Measurements from ENCODE around the gene MBNL1. TPM values are rescaled to one million over a fixed set of nuclear protein-coding genes. Genes with fewer than 3 reads are reported as not detected.
"Not testable (repeated sequence)": the region's sequence is repeated elsewhere in the genome, so short reads cannot be mapped to it uniquely, and the experiment has no call there.

The MBNL1 gene
- total and polyA plus RNA-seq, 2 of the 4 experiments (the other 2 are of a cell fraction) = 127 to 664 TPM

DNA sequence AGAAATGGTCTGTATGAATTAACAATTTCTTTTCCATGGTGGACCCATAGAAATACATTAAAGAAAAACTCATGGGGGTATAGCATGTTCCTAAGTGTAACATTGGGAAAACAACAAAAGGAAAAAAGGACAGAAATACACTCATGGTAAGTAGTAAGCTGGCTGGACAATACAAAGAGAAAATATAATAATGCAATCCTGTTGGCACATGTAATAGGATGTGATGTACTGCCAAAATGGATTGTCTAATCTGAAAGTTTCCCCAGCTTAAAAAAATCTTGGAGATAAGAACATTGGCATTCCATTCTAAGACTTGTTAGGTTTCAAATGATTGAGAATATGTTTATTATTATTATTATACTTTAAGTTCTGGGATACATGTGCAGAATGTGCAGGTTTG, 128.1 kb downstream of the MBNL1 start:
- no peak overlapping the region for H2AK9ac ChIP-seq (replicated peaks; ENCODE audit: low read depth, low read length, poor library complexity)

DNA sequence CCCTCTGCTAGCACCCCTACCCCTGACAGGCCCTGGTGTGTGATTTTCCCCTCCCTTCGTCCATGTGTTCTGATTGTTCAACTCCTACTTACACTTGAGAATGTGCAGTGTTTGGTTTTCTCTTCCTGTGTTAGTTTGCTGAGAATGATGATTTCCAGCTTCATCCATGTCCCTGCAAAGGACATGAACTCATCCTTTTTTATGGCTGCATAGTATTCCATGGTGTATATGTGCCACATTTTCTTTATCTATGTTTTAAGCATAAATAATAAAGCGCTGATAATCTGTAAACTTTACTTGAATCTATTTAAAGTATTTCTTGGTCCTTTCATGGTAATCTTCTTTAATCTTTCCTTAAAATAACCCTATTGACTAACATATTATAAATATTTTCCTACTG, 128.6 kb downstream of the MBNL1 start:
- H2BK15ac ChIP-seq (ENCODE audit: low read depth, low read length); POLR2A ChIA-PET (ENCODE audit: unreplicated experiment); ATAC-seq (ENCODE audit: low read depth); H2BK20ac ChIP-seq (ENCODE audit: low read depth, low read length); CTCF ChIA-PET; H4K8ac ChIP-seq (ENCODE audit: low read depth in 2 of 2, low read length in 2 of 2); H3K4me2 ChIP-seq (ENCODE audit: low read depth, low read length); H3K4ac ChIP-seq (ENCODE audit: low read depth, low read length); H3K36me3 ChIP-seq (ENCODE audit: control insufficient read depth, insufficient read depth, low read length); H3K18ac ChIP-seq (ENCODE audit: low read depth, low read length); BruUV-seq (replicated peaks); in situ Hi-C loops (cut with MboI; ENCODE audit: low sequenced_read_pairs); DNase-seq; intact Hi-C loops (cut with micrococcal nuclease); H3K14ac ChIP-seq (replicated peaks; ENCODE audit: low read depth, low read length); H4K5ac ChIP-seq (ENCODE audit: low read depth, low read length); H3K56ac ChIP-seq (ENCODE audit: extremely low read depth, insufficient read depth, low read length); H3K9me3 ChIP-seq (ENCODE audit: control insufficient read depth, insufficient read depth, low read length); H2BK120ac ChIP-seq (ENCODE audit: low read depth, low read length); H3K4me3 ChIP-seq (ENCODE audit: insufficient read depth, low read depth, low read length); H2AK5ac ChIP-seq (ENCODE audit: low read depth, low read length); H2AK9ac ChIP-seq (replicated peaks; ENCODE audit: low read depth, low read length, poor library complexity); H3K9ac ChIP-seq (ENCODE audit: low read depth, low read length); H3K27me3 ChIP-seq (ENCODE audit: control insufficient read depth, insufficient read depth, low read length); dilution Hi-C loops (cut with HindIII; ENCODE audit: low sequenced_read_pairs, unreplicated experiment); H3K23ac ChIP-seq (ENCODE audit: low read depth, low read length); H4K91ac ChIP-seq (ENCODE audit: insufficient read depth, low read depth, low read length); H2AFZ ChIP-seq (replicated peaks; ENCODE audit: low read length, poor library complexity); H3K27ac ChIP-seq (ENCODE audit: insufficient read depth, low read length); H2BK5ac ChIP-seq (ENCODE audit: low read depth, low read length, poor library complexity, severe bottlenecking): not testable (repeated sequence)
- peaks cover 61% of the 10 kb centered on the region for H4K20me1 ChIP-seq (ENCODE audit: insufficient read depth, low read length)
- WGBS, 2 experiments (ENCODE audit: extremely low coverage in 2 of 2, insufficient read length in 1 of 2) = no CpG with 5 or more reads among the region's 2 CpGs
- peaks cover 15% of the 10 kb centered on the region for H3K4me1 ChIP-seq (ENCODE audit: control insufficient read depth, insufficient read depth, low read length)
- peaks cover 21% of the 10 kb centered on the region for H3K9me1 ChIP-seq (ENCODE audit: insufficient read depth, low read length)
- peaks cover 10 to 62% of the 10 kb centered on the region in 2 experiments; a peak in 3 of 4 replicates for H3K79me1 ChIP-seq (ENCODE audit: low read depth in 1 of 2, low read length in 2 of 2)

More for the DNA sequence above, 128.1 kb downstream of the MBNL1 start:
- Histone ChIP-seq H2BK20ac (ENCODE audit: low read depth, low read length) (no peak overlapping the region), H3K4me1 (ENCODE audit: control insufficient read depth, insufficient read depth, low read length) (peaks cover 15% of the 10 kb centered on the region), H3K18ac (ENCODE audit: low read depth, low read length) (no peak overlapping the region), H3K79me1 (ENCODE audit: low read depth in 1 of 2, low read length in 2 of 2) (peaks cover 10 to 58% of the 10 kb centered on the region in 2 experiments; a peak in 3 of 4 replicates), H2AK5ac (ENCODE audit: low read depth, low read length) (no peak overlapping the region), H3K27ac (ENCODE audit: insufficient read depth, low read length) (no peak overlapping the region), H3K9me1 (ENCODE audit: insufficient read depth, low read length) (peaks cover 21% of the 10 kb centered on the region), H4K8ac (ENCODE audit: low read depth in 2 of 2, low read length in 2 of 2) (no peak overlapping the region), H2BK15ac (ENCODE audit: low read depth, low read length) (no peak overlapping the region), H3K56ac (ENCODE audit: extremely low read depth, insufficient read depth, low read length) (no peak overlapping the region), H3K27me3 (ENCODE audit: control insufficient read depth, insufficient read depth, low read length) (no peaks in the 10 kb centered on the region), H3K4me3 (ENCODE audit: insufficient read depth, low read depth, low read length) (no peak overlapping the region), H3K9ac (ENCODE audit: low read depth, low read length) (no peak overlapping the region), H3K14ac (replicated peaks; ENCODE audit: low read depth, low read length) (no peak overlapping the region), H3K4me2 (ENCODE audit: low read depth, low read length) (no peak overlapping the region), H3K36me3 (ENCODE audit: control insufficient read depth, insufficient read depth, low read length) (peaks cover 5% of the 10 kb centered on the region), H2BK5ac (ENCODE audit: low read depth, low read length, poor library complexity, severe bottlenecking) (no peak overlapping the region), H4K5ac (ENCODE audit: low read depth, low read length) (no peak overlapping the region), H2BK120ac (ENCODE audit: low read depth, low read length) (no peak overlapping the region), H4K91ac (ENCODE audit: insufficient read depth, low read depth, low read length) (no peak overlapping the region), H2AFZ (replicated peaks; ENCODE audit: low read length, poor library complexity) (no peak overlapping the region), H3K9me3 (ENCODE audit: control insufficient read depth, insufficient read depth, low read length) (no peaks in the 10 kb centered on the region), H3K4ac (ENCODE audit: low read depth, low read length) (no peak overlapping the region), H4K20me1 (ENCODE audit: insufficient read depth, low read length) (peaks cover 61% of the 10 kb centered on the region), H3K23ac (ENCODE audit: low read depth, low read length) (no peak overlapping the region)
- dilution Hi-C loops (cut with HindIII; ENCODE audit: low sequenced_read_pairs, unreplicated experiment) (no loop called here), intact Hi-C loops (cut with micrococcal nuclease) (no loop called here), in situ Hi-C loops (cut with MboI; ENCODE audit: low sequenced_read_pairs) (no loop called here)
- no TSS peak for BruUV-seq (replicated peaks)
- ATAC-seq (ENCODE audit: low read depth) (no peak), DNase-seq (no peak)
- ChIA-PET POLR2A (ENCODE audit: unreplicated experiment) (no interaction called here), CTCF (interaction anchor here (0.9 kb wide), 1 partner anchor 63 kb away, joined by 3 read pairs; no protein-coding TSS in a partner anchor)
- TF ChIP-seq FOS (IDR thresholded peaks at IDR 0.05; ENCODE audit: low read depth, low read length) (no peak), CEBPB (IDR thresholded peaks at IDR 0.05; ENCODE audit: low read depth, low read length) (no peak), RAD21 (IDR thresholded peaks at IDR 0.05; ENCODE audit: low read length) (no peak), RCOR1 (IDR thresholded peaks at IDR 0.05; ENCODE audit: insufficient replicate concordance, low read length) (no peak), MAZ (IDR thresholded peaks at IDR 0.05; ENCODE audit: borderline replicate concordance, low read depth, low read length) (no peak)
- TF ChIP-seq, protein P1, sequence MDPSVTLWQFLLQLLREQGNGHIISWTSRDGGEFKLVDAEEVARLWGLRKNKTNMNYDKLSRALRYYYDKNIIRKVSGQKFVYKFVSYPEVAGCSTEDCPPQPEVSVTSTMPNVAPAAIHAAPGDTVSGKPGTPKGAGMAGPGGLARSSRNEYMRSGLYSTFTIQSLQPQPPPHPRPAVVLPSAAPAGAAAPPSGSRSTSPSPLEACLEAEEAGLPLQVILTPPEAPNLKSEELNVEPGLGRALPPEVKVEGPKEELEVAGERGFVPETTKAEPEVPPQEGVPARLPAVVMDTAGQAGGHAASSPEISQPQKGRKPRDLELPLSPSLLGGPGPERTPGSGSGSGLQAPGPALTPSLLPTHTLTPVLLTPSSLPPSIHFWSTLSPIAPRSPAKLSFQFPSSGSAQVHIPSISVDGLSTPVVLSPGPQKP (IDR thresholded peaks at IDR 0.05; ENCODE audit: borderline replicate concordance, low read depth, low read length) = no peak
